ENCODE measurements around the gene CEP68. TPM values are rescaled to one million over a fixed set of nuclear protein-coding genes. Genes with fewer than 3 reads are reported as not detected.
"Not testable (repeated sequence)": the region's sequence is repeated elsewhere in the genome, so short reads cannot be mapped to it uniquely, and the experiment has no call there.

The CEP68 gene, protein sequence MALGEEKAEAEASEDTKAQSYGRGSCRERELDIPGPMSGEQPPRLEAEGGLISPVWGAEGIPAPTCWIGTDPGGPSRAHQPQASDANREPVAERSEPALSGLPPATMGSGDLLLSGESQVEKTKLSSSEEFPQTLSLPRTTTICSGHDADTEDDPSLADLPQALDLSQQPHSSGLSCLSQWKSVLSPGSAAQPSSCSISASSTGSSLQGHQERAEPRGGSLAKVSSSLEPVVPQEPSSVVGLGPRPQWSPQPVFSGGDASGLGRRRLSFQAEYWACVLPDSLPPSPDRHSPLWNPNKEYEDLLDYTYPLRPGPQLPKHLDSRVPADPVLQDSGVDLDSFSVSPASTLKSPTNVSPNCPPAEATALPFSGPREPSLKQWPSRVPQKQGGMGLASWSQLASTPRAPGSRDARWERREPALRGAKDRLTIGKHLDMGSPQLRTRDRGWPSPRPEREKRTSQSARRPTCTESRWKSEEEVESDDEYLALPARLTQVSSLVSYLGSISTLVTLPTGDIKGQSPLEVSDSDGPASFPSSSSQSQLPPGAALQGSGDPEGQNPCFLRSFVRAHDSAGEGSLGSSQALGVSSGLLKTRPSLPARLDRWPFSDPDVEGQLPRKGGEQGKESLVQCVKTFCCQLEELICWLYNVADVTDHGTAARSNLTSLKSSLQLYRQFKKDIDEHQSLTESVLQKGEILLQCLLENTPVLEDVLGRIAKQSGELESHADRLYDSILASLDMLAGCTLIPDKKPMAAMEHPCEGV
- polyA plus RNA-seq (2013, experiment 1 of 2; ENCODE audit: insufficient read length), result 10.5 TPM
- 10.8 TPM for polyA plus RNA-seq (2013, experiment 2 of 2; ENCODE audit: insufficient read length)

DNA sequence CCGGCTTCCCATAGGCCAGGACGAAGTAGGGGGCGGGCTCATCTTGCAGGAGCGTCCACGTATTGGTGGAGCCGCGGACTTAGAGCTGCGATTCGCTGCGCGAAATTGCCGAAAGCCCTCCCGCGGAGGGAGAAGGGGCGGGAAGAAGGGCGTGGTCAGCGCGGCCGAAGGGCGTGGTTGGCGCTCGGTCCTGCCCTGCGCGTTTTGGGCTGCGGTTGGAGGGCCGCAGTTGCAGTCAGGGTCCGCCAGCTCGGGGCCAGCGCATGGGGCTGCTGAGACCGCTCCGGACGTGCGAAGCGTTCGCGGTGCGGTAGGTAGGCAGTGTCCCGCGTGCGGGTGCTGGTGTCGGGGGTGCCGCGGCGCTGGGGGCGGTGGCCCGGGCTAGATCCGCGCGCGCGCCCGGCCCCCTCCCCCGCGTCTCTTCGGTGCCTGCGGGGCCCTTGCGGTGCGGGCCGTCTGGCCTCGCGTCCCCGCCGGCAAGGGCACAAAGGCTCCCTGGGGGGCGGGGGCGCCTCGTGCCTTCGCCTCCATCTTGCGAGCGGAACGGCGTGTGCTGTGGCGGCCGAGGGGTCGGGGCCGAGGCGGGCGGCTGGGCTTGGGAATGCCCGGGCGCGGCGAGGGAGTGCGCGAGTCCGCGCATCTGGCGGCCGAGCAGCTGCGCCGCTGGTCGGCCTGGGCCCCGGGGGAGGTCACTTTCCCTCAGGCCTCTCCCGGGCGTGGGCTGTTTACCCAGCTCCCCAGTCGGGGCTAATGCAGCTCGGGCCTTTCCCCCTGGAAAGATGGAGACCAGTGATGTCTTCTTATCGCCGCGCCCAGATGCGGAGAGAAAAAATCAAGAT lies at the start of gene CEP68:
CEP68 (plus strand) TSS at position 202 of the 839 bp plus-strand sequence. CDS start 13,029 bp downstream, outside the sequence.
- DNase-seq, result peak; percentile 97

DNA sequence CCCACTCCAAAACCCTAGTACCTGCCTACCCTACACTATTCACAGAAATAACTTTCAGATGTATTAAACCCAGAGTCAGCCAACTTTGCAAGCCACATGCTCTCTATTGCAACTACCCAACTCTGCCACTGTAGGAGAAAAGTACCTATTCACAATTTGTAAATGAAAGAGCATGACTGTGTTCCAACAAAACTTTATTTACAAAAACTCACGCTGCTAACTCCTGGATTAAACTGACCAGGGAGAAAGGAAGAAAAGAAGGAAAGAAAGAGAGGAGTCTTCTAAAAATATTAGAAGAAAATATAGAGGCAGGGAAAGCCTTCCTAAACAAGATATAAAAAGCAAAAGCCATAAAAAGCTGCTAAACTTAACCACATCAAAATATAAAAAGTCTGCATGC lies 42.4 kb upstream of the CEP68 start:
- DNase-seq, result no peak

DNA sequence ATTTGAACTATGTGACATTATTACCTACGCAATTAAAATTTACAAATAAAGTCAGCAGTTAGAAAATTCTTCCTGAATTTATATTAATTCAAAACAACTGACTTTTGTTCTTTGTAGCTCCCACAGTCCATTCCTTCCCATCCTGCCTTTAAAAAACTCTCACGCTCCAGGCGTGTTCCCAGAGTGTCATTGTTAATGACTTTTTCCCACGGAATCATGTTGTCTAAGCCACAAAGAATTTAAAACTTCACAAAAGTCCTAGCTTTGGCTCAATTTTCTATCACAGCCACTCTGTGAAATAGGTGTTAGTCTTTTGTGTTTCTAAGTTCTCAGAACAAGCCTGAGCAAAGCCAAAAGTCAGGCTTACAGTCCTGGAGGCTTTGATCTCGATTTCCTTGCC lies 40.5 kb upstream of the CEP68 start:
- DNase-seq, result peak; percentile 73

DNA sequence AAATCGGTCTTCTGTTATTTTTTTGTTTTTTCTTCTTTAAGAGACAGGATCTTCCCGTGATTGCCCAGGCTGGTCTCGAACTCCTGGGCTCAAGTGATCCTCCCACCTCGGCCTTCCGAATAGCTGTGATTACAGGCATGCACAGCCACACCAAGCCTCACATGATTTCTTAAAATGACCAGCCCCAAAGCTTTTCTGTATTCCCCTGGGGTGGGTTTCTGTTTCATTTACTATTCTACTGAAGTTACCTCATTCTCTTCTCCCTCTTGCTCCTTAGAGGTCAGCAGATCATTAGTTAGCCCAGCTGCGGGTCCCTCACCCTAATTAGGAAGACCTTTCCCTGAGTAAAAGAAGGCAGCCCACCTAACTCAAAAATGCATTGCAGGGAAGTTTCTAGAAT lies 39.4 kb upstream of the CEP68 start:
- DNase-seq, result no peak

DNA sequence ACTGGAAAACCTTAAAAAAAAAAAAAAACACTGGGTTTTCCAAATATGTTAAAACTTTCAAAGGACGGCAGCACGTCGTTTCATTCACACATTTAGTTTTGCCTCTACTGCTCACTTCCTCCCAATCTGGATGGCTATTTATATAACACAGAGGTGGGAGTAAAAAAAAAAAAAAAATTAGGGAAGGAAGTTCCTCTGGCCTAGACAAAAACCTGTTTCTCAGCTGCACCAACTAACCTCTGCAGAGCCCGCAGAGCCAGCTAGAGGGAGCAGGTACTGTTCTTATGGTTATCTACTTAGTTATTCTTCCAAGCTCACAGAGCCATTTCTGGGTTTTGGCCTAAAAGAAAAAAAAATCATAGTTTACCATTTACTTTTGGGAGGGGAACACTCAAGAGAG lies 38.9 kb upstream of the CEP68 start:
- no peak for DNase-seq

DNA sequence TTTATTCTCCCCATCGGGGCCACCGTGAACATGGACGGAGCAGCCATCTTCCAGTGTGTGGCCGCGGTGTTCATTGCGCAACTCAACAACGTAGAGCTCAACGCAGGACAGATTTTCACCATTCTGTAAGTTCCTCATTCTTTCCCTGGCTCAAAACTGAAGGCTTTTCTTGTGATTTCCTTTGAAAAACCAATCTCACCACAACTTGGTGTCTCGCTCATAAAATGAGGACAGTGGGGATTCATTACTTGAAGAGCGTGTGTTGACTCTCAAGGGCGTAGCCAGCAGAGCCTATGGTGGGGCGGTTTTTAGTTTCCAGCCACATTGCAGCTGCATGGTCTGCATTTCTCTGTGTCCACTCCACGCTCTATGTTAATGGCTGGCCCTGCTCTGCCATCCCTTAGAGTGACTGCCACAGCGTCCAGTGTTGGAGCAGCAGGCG lies 38.1 kb upstream of the CEP68 start:
- DNase-seq, result no peak

DNA sequence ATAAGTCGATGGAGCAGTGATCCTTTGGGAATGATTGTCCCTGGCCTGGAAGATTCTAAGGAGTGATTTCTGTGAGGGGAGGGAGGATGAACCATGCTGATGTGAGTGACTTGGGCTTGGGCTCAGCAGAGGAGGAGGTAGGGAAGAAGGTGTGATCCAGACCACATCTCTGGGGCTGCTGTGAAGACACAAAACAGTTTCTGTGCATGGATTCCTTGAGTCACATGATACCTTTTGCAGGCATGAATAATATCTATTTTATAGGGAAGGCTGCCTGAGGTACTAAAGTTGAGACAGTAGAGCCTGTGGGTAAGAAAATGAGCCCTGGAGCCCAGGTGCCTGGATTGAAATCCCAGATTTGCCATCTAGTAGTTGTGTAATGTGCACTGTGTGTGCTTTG lies 37.2 kb upstream of the CEP68 start:
- no peak for DNase-seq

DNA sequence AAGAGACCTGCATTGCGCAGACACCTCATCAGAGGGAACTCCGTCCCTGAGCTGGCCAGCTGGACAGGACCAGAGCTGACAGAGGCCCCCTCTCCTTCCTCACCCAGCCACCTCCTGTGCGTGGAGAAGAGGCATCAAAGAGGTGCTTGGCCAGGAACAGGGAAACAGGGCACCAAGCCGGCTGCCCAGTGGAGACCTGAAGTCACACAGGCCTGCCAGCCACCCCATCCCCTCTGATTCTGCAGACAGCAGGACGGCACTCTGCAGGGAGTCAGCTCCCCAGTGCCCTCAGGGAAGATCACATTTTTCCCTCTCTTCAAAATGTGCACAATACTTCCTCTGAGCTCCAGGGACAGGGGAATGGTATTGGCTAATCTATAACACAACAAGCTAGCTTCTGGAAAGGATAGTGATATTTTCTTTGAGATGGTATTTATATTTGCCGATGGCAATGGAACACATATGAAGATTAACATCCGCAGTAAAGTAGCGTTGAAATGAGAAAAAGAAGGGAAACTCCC lies 36.5 kb upstream of the CEP68 start:
- no peak for DNase-seq

DNA sequence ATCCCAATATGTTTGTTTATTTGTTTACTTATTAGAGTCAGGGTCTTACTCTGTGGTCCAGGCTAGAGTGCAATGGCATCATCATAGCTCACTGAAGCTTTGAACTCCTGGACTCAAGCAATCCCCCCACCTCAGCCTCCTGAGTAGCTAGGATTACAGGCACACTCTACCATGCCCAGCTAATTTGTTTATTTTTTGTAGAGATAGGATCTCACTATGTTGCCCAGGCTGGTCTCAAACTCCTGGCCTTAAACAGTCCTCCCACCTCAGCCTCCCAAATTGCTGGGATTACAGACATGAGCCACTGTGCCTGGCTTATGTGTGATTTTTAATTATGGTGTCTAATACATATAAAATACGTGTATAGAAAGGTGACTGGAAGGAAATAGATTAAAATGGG lies 36.0 kb upstream of the CEP68 start:
- DNase-seq, result not testable (repeated sequence)

DNA sequence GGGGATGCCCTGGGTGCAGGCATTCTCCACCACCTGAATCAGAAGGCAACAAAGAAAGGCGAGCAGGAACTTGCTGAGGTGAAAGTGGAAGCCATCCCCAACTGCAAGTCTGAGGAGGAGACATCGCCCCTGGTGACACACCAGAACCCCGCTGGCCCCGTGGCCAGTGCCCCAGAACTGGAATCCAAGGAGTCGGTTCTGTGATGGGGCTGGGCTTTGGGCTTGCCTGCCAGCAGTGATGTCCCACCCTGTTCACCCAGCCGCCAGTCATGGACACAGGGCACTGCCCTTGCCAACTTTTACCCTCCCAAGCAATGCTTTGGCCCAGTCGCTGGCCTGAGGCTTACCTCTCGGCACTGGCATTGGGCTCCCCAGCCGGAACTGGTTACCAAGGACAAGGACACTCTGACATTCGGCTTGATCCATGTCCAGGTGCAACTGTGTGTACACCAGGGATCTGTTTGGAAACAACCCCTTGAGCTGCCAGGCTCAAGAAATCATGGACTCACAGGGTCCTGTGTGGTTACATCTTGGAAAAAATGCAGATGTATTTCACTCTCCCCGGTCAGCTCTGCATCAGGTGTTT lies 35.2 kb upstream of the CEP68 start:
- no peak for DNase-seq

DNA sequence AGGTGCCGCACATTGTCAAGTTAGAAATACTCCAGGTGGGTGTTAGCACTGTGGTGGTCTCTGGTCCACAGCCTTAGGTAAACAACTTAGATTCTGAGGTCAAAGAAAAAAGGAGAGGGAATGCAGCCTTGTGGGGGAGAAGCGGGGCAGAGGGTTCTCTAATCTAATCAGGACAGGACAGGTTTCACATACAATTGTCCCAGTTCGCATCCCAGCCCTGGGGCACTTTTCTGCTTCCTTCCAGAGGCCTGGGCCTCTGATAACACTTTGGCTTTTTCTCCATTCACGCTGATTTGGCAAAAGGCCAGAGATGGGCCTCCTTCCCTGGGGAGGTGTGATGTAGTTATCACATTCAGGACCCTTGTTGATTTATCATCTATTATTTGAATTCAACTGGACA lies 34.5 kb upstream of the CEP68 start:
- DNase-seq, result no peak

DNA sequence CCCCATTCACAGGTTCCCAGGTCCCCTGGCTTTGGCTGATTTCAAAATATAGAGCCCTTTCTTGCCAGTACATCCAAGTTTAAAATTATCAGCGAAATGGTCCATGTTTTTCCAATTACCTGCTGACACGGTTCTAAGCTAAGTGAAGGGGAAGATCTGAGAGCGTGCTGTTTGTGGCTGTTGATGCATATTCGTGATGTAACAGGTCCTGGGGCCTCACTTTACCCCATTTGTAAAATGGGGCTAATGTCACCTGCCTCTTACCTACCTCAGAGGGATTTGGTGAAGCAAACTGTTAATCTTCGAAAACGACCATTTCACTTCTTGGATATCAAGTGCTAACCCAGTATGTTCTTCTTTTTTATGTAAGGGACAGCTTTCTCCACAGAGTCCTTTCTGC lies 34.0 kb upstream of the CEP68 start:
- DNase-seq, result no peak

DNA sequence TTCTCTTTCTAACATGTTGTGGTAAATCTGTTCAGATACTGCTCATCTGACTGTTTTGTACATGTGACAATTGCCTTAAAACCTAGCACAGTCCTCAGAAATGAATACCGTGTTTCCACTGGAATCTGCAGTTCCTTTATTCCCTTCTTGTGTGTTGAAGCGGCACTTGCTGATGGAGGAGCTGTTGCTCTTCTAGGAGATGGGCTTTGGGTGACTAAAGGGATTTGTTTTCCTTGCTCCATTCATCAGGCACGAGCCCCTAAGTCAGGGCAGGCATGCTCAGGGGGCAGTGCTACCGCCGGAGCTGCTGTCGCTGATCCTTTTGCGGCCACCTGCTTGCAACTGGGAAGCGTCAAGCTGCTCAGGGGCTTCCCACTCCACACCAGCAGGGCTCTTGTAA lies 32.5 kb upstream of the CEP68 start:
- DNase-seq, result no peak

DNA sequence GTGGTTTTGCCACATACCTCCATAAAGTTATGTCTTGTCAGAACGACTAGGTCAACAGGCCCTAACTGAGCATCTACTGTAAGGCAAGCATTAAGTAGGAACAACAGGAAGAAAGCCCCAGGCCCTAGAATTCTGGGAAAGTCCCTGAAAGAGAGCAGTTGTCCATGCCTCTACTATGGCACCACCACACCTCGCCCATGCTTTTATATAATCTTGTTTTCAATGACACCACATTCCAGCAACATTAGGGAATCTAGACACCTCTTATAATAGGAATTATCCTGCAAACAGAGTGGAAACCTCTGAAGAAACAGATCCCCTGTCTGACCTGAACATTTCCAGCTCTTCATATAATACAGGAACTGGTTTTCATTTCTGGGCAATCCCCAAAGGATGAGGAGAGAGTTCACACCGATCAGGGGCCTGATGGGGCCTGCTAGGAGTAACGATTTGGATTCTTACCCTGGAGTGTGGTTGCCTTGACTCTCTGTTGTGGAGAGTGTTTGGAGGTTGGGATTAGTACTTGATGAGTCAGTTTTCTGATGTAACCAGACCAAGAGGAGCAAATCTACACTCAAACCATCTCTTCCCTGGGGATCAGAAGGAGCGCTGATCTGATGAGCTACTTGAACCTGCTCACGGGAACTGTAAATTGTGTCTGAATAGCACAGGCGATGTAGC lies 31.9 kb upstream of the CEP68 start:
- peak; percentile 96 for DNase-seq

DNA sequence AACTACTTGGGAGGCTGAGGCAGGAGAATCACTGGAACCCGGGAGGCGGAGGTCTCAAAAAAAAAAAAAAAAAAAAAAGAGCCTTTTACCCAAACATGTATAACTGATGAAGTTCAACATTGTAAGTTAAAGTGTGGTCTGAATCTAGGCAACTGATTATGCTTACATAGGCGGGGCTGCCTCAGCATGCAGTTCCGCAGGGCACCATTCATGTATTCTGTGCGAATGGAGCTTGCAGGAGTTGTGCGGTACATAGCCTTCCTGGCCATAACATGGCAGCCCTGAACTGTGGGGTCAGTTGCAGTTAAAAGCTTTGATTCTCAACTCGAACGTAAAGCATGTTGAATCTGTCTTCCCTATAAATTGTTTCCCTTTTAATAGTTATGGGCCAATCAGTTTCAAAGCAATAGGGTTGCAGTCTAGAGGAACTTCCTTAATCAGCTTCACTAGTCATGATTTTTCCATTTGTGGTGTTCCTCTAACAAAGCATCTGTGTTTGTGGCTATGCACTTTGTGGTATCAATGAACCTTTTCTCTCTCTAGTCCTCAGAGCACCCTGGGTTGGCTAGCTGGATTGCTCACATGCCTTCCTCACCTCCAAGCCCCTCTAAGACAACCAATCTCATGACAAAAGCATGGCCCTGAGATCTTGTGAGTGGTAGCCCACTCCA lies 30.6 kb upstream of the CEP68 start:
- DNase-seq, result no peak

DNA sequence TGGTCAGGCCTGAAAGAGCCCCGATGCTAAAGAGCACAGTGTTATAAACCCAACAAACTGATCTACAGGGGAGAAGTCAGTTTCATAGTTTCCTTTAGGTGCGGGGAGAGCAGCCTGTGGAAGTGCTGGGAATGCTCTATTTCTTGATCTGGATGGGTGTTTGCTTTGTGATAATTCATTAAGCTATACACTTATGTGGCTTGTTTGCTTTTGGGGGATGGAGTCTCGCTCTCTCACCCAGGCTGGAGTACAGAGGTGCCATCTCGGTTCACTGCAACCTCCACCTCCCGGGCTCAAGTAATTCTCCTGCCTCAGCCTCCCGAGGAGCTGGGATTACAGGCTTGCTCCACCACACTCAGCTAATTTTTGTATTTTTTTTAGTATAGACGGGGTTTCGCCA lies 30.1 kb upstream of the CEP68 start:
- no peak for DNase-seq

DNA sequence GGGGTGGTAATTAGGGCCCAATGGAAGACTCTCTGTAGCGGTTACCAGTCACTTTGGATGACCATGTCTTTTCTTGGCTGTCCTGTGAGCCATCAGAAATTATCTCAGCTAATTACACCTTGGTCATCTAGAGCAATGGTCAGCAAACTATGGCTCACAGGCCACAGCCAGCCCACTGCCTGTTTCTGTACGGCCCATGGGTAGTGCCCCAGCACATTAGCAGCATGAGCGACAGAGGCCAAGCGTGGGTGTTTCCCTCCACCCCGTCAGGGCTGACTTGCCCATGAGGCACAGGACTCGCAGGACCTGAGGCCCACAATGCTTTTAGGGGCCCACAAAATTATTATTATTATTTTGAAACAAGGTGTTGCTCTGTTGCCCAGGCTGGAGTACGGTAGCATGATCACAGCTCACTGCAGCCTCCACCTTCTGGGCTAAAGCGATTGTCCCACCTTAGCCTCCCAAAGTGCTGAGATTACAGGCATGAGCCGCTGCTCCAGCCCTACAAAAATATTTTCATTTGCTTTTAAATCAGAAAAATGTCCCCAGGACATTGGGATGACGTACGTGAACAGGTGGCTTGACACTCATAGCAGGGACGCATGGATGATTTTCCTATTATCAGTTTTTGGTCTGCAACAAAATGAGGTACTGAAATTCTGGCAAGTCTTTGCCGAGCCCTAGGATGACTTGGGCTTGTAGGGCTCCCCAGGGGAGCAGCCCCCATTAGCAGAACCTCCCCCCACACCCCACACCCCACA lies 29.3 kb upstream of the CEP68 start:
- no peak for DNase-seq

DNA sequence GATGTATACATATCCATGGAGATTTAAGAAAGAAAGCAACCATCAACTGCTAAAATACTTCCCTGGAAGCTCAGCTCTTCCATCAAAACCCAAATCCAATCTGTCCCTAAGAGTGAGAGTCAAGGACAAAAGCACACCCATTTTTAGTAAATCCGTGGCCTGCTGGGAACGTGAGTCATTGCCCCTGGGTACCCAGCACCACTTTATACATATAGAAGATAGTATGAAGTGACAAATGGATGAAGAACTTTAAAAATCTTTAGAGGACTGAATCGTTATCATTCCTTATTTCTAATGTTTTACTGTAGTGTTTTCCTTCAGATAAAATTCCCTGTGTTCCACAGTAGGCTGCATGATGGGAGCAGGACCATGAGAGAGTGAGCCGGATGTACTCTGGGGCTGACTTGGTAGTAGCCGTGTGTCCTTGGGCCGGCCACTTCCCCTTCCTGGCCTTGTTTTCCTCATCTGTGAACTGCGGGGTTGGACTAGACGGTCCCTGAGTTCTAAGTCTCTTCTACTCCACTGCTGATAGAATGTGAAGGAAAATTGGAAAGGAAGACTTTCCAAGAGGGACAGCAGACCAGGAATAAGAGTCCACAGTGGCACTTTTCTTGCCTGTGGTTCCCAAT lies 28.5 kb upstream of the CEP68 start:
- DNase-seq, result peak; percentile 79

DNA sequence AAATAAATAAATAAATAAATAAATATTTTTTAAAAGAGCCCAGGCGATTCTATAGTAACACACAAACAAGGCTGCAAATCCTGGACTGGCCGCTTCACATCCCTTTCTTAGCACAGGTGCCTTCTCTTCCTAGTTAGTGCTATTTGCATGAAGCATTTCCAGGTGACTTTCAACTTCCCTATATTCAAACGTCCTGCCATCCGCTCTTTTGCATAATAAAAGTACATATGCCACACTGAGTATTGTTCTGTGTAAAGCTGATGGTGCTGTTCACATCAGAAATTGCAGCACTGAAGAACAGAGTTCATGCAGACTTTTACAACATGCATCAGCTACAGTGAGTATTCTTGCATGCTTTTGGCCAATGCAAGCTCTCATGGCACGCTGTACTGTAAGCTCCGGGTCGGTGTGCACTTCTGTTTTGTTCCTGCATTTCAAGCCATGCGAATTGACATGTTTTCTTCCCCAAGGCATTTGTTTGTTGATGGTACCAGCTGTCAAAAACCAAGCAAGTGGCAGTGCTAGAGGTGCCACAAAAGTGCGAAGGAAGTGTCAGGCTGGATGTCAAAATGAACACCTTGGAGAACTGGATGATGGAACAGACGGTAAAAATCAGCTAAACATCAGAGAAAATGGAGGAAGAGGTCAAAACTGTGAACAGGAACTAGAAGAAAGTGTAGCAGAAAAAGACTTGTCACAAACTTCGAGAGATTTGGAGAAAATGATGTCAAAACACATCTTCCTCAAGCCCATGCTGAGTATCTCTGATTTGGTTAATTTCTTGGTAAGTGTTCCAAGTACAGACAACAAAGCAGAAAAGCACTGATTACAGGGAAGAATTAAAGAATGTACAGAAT lies 25.5 kb upstream of the CEP68 start:
- no peak for DNase-seq
